Testis (tissue), 2 donors: Measurements from ENCODE around the gene MAN2A1.

Experiments
- CTCF ChIP-seq, 3 experiments: fragments of 450-650 bp in 2 of 3; fragments of 200-600 bp in 1 of 3; sonication (generic) in 1 of 3; IDR thresholded peaks; one replicate each; pipeline ENCODE4 v1.5.1; 2016 to 2019; ENCODE audit warnings: antibody characterized with exemption in 3 of 3, mild to moderate bottlenecking in 2 of 3, moderate library complexity in 1 of 3
- POLR2A ChIP-seq: fragments of 450-650 bp; IDR thresholded peaks from one replicate; pipeline ENCODE4 v1.6.1; 2017; ENCODE audit warnings: antibody characterized with exemption, mild to moderate bottlenecking, moderate library complexity

DNA sequence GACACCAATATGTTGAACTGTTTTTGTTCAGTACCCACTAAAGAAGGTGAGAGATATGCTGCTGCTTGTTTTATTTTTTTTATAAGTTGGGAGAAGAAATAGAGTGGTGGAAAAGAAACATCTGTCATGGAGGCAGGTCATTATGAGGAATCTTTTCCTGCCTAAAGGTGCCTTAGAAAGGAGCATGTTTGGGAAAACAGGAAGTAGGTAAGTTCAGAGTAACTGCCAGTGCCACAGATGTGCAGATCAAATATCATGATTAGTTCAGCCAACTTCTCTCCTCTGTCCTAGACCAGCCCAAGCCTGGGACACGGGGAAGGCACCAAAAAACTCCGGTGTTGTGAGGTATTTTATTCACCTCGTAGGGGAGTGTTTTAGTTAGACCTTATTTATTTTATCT is 144.2 kb downstream of the MAN2A1 start:
- TF ChIP-seq CTCF (IDR thresholded peaks at IDR 0.05): no peak
- no peak for TF ChIP-seq POLR2A
